K562 treated with DMSO at 1 percent for 48 hours (cell line): ENCODE measurements around the gene SPAM1. TPM values are rescaled to one million over a fixed set of nuclear protein-coding genes. Genes with fewer than 3 reads are reported as not detected.

Experiments used
- total RNA-seq: library from RNA; unstranded; fragments of 300-600 nt; gene quantifications from 2 replicates; pipeline ENCODE4 v1.2.3, GENCODE V29; 2022; ENCODE audit warnings: low replicate concordance; ENCODE audit errors: extremely low read depth

SPAM1 gene, protein sequence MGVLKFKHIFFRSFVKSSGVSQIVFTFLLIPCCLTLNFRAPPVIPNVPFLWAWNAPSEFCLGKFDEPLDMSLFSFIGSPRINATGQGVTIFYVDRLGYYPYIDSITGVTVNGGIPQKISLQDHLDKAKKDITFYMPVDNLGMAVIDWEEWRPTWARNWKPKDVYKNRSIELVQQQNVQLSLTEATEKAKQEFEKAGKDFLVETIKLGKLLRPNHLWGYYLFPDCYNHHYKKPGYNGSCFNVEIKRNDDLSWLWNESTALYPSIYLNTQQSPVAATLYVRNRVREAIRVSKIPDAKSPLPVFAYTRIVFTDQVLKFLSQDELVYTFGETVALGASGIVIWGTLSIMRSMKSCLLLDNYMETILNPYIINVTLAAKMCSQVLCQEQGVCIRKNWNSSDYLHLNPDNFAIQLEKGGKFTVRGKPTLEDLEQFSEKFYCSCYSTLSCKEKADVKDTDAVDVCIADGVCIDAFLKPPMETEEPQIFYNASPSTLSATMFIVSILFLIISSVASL
- total RNA-seq, result not detected in 2 replicates

DNA sequence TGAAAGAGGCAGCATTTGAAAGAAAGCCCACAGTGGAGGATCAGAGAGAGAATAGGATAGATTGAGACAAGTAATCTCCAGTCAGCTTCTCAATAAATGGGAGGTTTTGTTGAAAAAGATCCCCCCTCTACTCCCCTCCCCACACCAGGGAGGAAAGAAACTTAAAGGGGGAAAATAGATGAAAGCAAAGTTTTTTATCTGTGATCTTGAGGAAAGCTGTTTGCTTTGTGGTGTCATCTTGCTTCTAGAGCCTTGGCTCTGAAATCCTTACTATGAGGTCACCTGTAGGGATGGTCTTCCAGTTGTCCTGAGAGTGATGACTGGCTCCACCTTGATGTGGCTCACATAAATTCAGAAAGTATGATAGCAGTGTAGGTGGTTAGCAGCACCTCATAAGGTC lies at the start of gene SPAM1:
SPAM1 (plus strand) TSS at position 301 of the 400 bp plus-strand sequence. CDS start 28,330 bp downstream, outside the sequence.

Other genes starting within 250 kb of the SPAM1 start
- not detected in 2 replicates for gene WASL, start 176.2 kb upstream of the SPAM1 start, total RNA-seq
- not detected in 2 replicates for gene HYAL4, start 80.1 kb upstream of the SPAM1 start, total RNA-seq
- gene TMEM229A, start 107.8 kb downstream of the SPAM1 start, total RNA-seq, result not detected in 2 replicates